ENCODE results near the gene SPDYE18.
"Not testable (repeated sequence)": the region's sequence is repeated elsewhere in the genome, so short reads cannot be mapped to it uniquely, and the experiment has no call there.

GRCh38 chr7:77010074-77010680, 52.2 kb downstream of the SPDYE18 start:
- TF ChIP-seq CTCF (IDR thresholded peaks at IDR 0.05); GABPA (IDR thresholded peaks at IDR 0.05; ENCODE audit: low read depth); GATA2 (CRISPR knock-in tag; IDR thresholded peaks at IDR 0.05); TAF1 (IDR thresholded peaks at IDR 0.05; ENCODE audit: borderline replicate concordance, low read depth, low read length); YY1 (IDR thresholded peaks at IDR 0.05; ENCODE audit: low read depth); USF1 (IDR thresholded peaks at IDR 0.05; ENCODE audit: borderline replicate concordance, low read depth); POLR2AphosphoS5 (IDR thresholded peaks at IDR 0.05; ENCODE audit: low read depth, low read length); REST (IDR thresholded peaks at IDR 0.05; ENCODE audit: low read depth, low read length); RAD21 (IDR thresholded peaks at IDR 0.05; ENCODE audit: low read length); EP300 (IDR thresholded peaks at IDR 0.05; ENCODE audit: borderline replicate concordance in 1 of 2, low read depth in 1 of 2, low read length in 1 of 2); MXI1 (IDR thresholded peaks at IDR 0.05; ENCODE audit: low read depth, low read length); EZH2phosphoT487 (IDR thresholded peaks at IDR 0.05; ENCODE audit: borderline replicate concordance, low read depth); PBX3 (IDR thresholded peaks at IDR 0.05): not testable (repeated sequence)
